HUDEP-2 (cell line): ENCODE data around the gene ZNF33B.
"Not testable (repeated sequence)": the region's sequence is repeated elsewhere in the genome, so short reads cannot be mapped to it uniquely, and the experiment has no call there.

Source experiments
- DNase-seq, 76 experiments: peaks; one replicate each; lab custom pipeline; 2025; ENCODE audit not compliant: unreplicated experiment in 76 of 76; lab: John Stamatoyannopoulos, UW

ZNF33B gene

GRCh38 chr10:42638055-42638820 is at the start of gene ZNF33B:
Gene ZNF33B (minus strand): TSS chr10:42638570. CDS start chr10:42636928, 1,642 bp downstream.
- DNase-seq, result peak in 75 of 76 experiments; percentile 59 to 95 (median 89)

GRCh38 chr10:42684517-42684916 is 46.1 kb upstream of the ZNF33B start:
- DNase-seq, result no peak

GRCh38 chr10:42680267-42680666 is 41.9 kb upstream of the ZNF33B start:
- DNase-seq, result no peak

GRCh38 chr10:42665181-42665979 is 27.0 kb upstream of the ZNF33B start:
- DNase-seq, result not testable (repeated sequence)

GRCh38 chr10:42654419-42654818 is 16.0 kb upstream of the ZNF33B start:
- no peak for DNase-seq

GRCh38 chr10:42652858-42653257 is 14.5 kb upstream of the ZNF33B start:
- DNase-seq, result no peak

- peak in 1 of 76 experiments; percentile 1 for DNase-seq
These were observed 12.0 kb upstream of the ZNF33B start for GRCh38 chr10:42650374-42650773.

- no peak for DNase-seq
These were observed 10.1 kb upstream of the ZNF33B start for GRCh38 chr10:42648512-42648911.

GRCh38 chr10:42646687-42647640 is 8.6 kb upstream of the ZNF33B start:
- DNase-seq, result peak in 25 of 76 experiments; percentile 1 to 79 (median 35)

GRCh38 chr10:42646214-42646613 is 7.8 kb upstream of the ZNF33B start:
- no peak for DNase-seq

GRCh38 chr10:42645516-42645915 is 7.1 kb upstream of the ZNF33B start:
- DNase-seq, result no peak

- DNase-seq, result peak in 49 of 76 experiments; percentile 2 to 73 (median 28)
These were observed 6.7 kb upstream of the ZNF33B start for GRCh38 chr10:42645103-42645502.

- no peak for DNase-seq
These were observed 2.4 kb upstream of the ZNF33B start for GRCh38 chr10:42640610-42641229.

GRCh38 chr10:42638821-42639270 is 476 bp upstream of the ZNF33B start:
- no peak for DNase-seq

- DNase-seq, result no peak
These were observed 719 bp downstream of the ZNF33B start for GRCh38 chr10:42637648-42638054.

- DNase-seq, result no peak
These were observed 1.2 kb downstream of the ZNF33B start for GRCh38 chr10:42637142-42637541.

- no peak for DNase-seq
These were observed 3.3 kb downstream of the ZNF33B start for GRCh38 chr10:42635098-42635497.

GRCh38 chr10:42632564-42632963 is 5.8 kb downstream of the ZNF33B start:
- DNase-seq, result no peak

- no peak for DNase-seq
These were observed 7.7 kb downstream of the ZNF33B start for GRCh38 chr10:42630537-42631134.

- no peak for DNase-seq
These were observed 14.4 kb downstream of the ZNF33B start for GRCh38 chr10:42623929-42624328.
